ENCODE data around the gene HIP1.

- no peak for TF ChIP-seq MAX (IDR thresholded peaks at IDR 0.05; ENCODE audit: low read depth, low read length)
- TF ChIP-seq, protein P1, sequence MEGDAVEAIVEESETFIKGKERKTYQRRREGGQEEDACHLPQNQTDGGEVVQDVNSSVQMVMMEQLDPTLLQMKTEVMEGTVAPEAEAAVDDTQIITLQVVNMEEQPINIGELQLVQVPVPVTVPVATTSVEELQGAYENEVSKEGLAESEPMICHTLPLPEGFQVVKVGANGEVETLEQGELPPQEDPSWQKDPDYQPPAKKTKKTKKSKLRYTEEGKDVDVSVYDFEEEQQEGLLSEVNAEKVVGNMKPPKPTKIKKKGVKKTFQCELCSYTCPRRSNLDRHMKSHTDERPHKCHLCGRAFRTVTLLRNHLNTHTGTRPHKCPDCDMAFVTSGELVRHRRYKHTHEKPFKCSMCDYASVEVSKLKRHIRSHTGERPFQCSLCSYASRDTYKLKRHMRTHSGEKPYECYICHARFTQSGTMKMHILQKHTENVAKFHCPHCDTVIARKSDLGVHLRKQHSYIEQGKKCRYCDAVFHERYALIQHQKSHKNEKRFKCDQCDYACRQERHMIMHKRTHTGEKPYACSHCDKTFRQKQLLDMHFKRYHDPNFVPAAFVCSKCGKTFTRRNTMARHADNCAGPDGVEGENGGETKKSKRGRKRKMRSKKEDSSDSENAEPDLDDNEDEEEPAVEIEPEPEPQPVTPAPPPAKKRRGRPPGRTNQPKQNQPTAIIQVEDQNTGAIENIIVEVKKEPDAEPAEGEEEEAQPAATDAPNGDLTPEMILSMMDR (IDR thresholded peaks at IDR 0.05; ENCODE audit: low read depth, low read length) = no peak
- TF ChIP-seq POLR2A (IDR thresholded peaks at IDR 0.05; ENCODE audit: extremely low read depth, insufficient read length) = no peak
- TF ChIP-seq MYC (IDR thresholded peaks at IDR 0.05; ENCODE audit: low read depth, low read length) = no peak
These were observed 69.2 kb downstream of the HIP1 start for GRCh38 chr7:75669579-75669978.
